HG02763 (cell line): ENCODE measurements around the gene MORN1.

Experiments used
- ATAC-seq: cut with Tn5 transposase; IDR thresholded peaks from one replicate; pipeline ENCODE4 v1.9.1; 2021; ENCODE audit warnings: mild to moderate bottlenecking, moderate library complexity; ENCODE audit not compliant: unreplicated experiment

MORN1 gene

GRCh38 chr1:2375923-2376260 lies 15.5 kb downstream of the MORN1 start:
- ATAC-seq = no peak

GRCh38 chr1:2375246-2375922 lies 16.0 kb downstream of the MORN1 start:
- no peak for ATAC-seq

GRCh38 chr1:2374252-2375155 lies 16.9 kb downstream of the MORN1 start:
- ATAC-seq = no peak

- ATAC-seq = no peak
Observed at GRCh38 chr1:2373551-2374251, 17.7 kb downstream of the MORN1 start.

GRCh38 chr1:2372551-2373490 lies 18.5 kb downstream of the MORN1 start:
- ATAC-seq = no peak

GRCh38 chr1:2368053-2368744 lies 23.2 kb downstream of the MORN1 start:
- ATAC-seq = no peak

- ATAC-seq = no peak
Observed at GRCh38 chr1:2363847-2364513, 27.4 kb downstream of the MORN1 start.

- ATAC-seq = no peak
Observed at GRCh38 chr1:2360588-2361364, 30.6 kb downstream of the MORN1 start.

- no peak for ATAC-seq
Observed at GRCh38 chr1:2358651-2359640, 32.4 kb downstream of the MORN1 start.

- no peak for ATAC-seq
Observed at GRCh38 chr1:2358072-2358471, 33.3 kb downstream of the MORN1 start.

- ATAC-seq = no peak
Observed at GRCh38 chr1:2356911-2357845, 34.2 kb downstream of the MORN1 start.

GRCh38 chr1:2356401-2356800 lies 35.0 kb downstream of the MORN1 start:
- ATAC-seq = no peak

- ATAC-seq = no peak
Observed at GRCh38 chr1:2355373-2356261, 35.7 kb downstream of the MORN1 start.

GRCh38 chr1:2354511-2355372 lies 36.6 kb downstream of the MORN1 start:
- ATAC-seq = no peak
